ENCODE measurements around the gene SRR. TPM values are rescaled to one million over a fixed set of nuclear protein-coding genes. Genes with fewer than 3 reads are reported as not detected.

The SRR gene
- total RNA-seq, 4 donors from 2014 or later = 1.4 to 14.4 (median 12.9) TPM

DNA sequence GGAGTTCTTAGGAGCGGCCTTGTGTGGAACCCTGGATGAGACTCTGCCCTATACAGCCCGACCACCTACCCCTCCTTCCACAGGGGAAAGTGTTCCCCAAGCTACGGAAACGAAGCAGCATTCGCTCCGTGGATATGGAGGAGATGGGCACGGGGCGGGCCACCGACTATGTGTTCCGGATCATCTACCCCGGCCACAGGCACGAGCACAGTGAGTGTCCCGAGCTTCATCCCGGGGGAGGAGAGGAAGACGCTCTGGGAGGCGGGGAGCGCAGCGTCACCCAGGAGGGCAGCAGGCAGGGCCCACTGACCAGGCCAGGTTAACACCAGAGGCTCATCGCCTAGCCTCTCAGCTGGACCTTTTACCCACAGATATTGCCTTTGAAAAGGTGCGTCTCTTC, 61.4 kb downstream of the SRR start:
- intact Hi-C loops (cut with DNase I; ENCODE audit: low total_unique reads) = no loop called here
- no peak for DNase-seq (ENCODE audit: low spot score in 2 of 2)
- WGBS, 2 donors = 95% methylated on average over 20 of the region's 20 CpGs
- no peak overlapping the region for H3K4me3 ChIP-seq (ENCODE audit: low read depth, poor library complexity, severe bottlenecking)
- TF ChIP-seq CTCF (IDR thresholded peaks at IDR 0.05) = no peak

- WGBS, 2 donors = 87 to 93% methylated on average over 26 of the region's 26 CpGs
- TF ChIP-seq CTCF (IDR thresholded peaks at IDR 0.05) = no peak
- TF ChIP-seq POLR2A (IDR thresholded peaks at IDR 0.05) = no peak
- H3K4me3 ChIP-seq (ENCODE audit: low read depth, poor library complexity, severe bottlenecking) = no peak overlapping the region
- intact Hi-C loops (cut with DNase I; ENCODE audit: low total_unique reads) = no loop called here
- no peak for DNase-seq (ENCODE audit: low spot score in 2 of 2)
Measured at GRCh38 chr17:2366747-2367494, 63.2 kb downstream of the SRR start.

DNA sequence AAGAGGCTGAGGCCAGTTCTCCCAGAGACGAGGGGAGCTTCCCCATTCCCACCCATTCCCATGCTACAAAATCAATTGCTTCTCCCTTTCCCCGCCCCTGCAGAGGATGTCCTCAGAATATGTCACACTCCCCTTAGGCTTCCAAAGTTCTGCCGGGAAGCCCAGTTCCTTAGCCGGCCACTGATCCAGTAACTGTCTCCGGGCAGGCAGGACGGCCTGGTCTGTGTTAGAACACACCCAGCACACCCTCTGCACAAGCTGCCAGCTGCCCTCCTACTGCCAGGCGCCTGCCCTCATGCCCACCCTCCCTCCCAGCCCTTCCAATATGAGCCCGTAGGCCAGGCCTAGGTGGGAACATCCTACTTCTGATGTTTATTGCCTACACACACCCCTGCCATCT, 64.6 kb downstream of the SRR start:
- H3K4me3 ChIP-seq (ENCODE audit: low read depth, poor library complexity, severe bottlenecking) = no peak overlapping the region
- WGBS, 2 donors = 54 to 70% methylated on average over 8 of the region's 8 CpGs
- intact Hi-C loops (cut with DNase I; ENCODE audit: low total_unique reads) = no loop called here
- TF ChIP-seq CTCF (IDR thresholded peaks at IDR 0.05) (no peak), POLR2A (IDR thresholded peaks at IDR 0.05) (no peak)
- DNase-seq (ENCODE audit: low spot score in 2 of 2) = no peak

GRCh38 chr17:2369039-2369438, 65.3 kb downstream of the SRR start:
- DNase-seq (ENCODE audit: low spot score in 2 of 2) = no peak
- intact Hi-C loops (cut with DNase I; ENCODE audit: low total_unique reads) = no loop called here
- no peak for TF ChIP-seq POLR2A (IDR thresholded peaks at IDR 0.05)
- TF ChIP-seq CTCF (IDR thresholded peaks at IDR 0.05) = no peak
- H3K4me3 ChIP-seq (ENCODE audit: low read depth, poor library complexity, severe bottlenecking) = no peak overlapping the region
- 78 to 81% methylated on average over 5 of the region's 5 CpGs for WGBS, 2 donors

DNA sequence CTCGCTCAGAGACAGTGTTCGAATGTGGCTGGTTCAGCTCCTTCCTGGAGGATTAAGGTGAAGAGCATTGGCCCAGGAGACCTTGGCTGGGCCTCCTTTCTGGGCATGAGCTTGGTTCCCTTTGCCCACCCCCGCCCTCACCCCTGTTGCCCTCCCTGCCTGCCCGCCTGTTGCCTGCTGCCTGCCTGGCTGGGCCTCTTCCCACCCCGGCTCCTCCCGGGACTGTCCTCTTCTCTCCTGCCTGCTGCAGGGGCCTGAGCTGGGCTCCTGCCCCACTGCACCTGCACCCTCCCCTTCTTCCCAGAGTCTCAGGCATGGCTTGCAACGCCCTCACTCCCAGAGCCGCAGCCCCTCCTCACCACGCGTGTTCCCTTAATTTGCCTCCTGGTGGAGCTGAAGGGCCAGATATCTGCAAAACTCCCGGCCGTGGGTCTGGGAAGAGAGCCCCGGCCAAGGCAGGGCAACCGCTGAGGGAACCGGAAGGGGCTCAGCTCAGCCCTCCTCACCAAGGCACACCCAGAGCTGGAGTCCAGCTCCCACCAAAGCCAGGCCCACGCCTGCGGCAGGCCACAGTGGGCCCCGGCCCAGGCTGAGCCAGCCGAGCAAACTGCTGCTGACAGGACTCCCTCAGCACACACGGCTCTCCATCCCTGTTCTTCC, 65.9 kb downstream of the SRR start:
- H3K4me3 ChIP-seq (ENCODE audit: low read depth, poor library complexity, severe bottlenecking) = no peak overlapping the region
- no peak for DNase-seq (ENCODE audit: low spot score in 2 of 2)
- no peak for TF ChIP-seq CTCF (IDR thresholded peaks at IDR 0.05)
- no peak for TF ChIP-seq POLR2A (IDR thresholded peaks at IDR 0.05)
- 67 to 78% methylated on average over 20 of the region's 20 CpGs for WGBS, 2 donors
- intact Hi-C loops (cut with DNase I; ENCODE audit: low total_unique reads) = no loop called here

All from lower leg skin (tissue), 4 donors.